HG03097 (cell line): ENCODE results near the gene TNIK.
"Not testable (repeated sequence)": the region's sequence is repeated elsewhere in the genome, so short reads cannot be mapped to it uniquely, and the experiment has no call there.

Experiments
- ATAC-seq: cut with Tn5 transposase; IDR thresholded peaks from one replicate; pipeline ENCODE4 v1.9.1; 2021; ENCODE audit not compliant: unreplicated experiment, low FRiP score

Gene TNIK

DNA sequence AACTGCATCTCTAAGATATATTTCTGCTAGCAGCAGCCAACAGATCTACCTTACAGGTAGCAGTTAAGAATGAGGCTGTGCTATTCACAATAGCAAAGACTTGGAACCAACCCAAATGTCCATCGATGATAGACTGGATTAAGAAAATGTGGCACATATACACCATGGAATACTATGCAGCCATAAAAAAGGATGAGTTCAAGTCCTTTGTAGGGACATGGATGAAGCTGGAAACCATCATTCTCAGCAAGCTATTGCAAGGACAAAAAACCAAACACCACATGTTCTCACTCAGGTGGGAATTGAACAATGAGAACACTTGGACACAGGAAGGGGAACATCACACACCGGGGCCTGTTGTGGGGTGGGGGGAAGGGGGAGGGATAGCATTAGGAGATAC is 218.6 kb downstream of the TNIK start:
- ATAC-seq: not testable (repeated sequence)

DNA sequence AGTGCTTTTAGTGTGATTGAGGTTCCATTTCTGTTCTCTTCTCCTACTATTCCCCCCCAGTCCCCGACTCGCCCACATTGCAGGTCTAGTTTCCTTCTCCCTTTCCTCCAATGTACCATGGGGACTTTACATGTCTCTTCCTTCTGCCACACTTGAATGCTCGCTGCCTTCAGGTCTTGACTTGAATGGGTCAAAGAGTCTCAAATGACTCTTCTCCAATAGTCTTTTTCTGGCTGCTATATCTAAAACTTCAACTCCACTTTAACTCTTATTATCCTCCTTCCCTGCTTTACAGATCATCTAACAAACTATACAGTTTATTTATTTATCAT is 219.7 kb downstream of the TNIK start:
- no peak for ATAC-seq

DNA sequence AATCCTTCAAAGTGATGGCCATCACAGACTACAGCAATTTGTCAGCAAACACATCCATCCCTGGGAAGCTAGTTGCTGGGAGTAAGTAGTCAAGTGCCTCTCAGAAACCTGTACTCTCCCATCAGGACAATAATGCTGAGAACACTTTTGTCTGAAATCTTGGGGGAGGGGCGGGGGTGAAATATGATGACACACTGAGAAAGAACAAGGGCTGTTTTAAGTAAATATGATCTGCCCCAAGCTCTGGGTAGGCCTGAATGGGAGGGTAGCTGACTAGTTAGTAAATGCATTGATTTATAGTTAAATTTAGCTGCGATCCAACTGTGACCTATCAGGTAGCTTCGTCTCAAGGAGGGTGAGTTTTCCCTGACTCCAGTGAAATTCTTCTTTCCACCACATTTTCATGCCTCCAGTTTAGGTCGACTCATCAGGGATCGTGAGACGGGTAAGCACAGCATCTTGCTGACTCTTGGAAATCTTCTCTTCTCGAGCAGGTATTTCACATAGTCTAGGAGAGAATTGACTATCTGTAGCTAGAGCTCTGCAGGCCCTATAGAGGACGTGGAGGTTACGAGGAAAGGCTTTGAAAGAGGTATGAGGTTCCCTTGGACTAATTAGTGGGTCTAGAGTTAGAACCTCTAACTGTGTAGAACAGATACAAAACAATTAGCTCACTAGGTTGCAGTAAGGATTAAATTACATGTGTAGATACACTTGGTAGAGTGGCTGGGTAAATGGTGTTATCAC is 220.3 kb downstream of the TNIK start:
- ATAC-seq: no peak

DNA sequence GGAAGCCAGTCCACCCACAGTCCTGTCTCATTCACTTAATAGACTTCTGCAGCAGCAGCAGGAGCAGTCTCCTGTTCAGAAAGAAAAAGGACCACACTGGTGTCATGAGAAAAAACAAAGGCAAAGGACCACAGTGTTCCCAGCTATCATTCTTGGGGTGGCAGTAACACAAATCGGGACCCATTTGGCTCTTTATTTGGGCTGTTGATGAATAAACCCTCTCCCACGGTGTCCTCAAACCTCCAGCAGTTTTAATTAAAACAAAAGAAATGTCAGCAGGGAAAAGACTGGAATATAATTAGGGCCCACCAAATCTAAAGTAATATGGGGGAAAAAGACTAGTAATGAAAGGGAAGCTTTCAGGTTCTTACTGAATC is 223.2 kb downstream of the TNIK start:
- ATAC-seq: no peak

DNA sequence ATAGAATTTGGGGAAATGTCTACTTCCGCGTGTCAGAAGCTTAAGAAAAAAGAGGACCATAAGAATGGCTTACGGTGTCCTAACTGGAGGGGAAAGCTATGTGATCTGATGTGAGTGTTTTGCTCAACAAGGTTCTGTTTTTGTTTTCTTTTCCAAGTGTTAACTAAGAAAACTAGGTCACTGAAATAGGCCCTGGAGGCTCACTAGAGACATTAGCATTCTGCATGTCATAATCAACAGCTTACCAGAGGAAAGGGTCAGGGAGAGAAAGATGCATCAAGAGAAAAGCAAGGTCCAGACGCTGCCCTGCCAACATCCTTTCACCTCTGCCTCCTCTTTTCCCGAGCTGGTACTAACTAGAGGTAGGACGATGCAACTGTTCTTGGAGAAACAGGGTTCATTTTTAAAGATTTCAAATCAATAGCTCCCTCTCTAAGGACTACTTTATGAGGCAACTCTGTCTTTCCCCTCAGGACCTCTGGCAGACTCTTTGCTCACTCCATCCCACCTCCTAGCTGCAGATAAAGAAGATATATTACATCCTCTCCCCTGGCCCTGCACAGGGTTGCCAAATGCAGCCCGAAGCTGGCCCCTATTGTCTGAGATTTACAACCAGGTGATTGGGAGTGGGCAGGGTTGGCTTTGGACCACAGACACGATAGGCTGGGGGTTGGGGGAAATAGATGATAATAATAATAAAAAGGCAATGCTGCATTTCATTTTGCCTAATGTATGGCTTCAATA is 223.8 kb downstream of the TNIK start:
- no peak for ATAC-seq

DNA sequence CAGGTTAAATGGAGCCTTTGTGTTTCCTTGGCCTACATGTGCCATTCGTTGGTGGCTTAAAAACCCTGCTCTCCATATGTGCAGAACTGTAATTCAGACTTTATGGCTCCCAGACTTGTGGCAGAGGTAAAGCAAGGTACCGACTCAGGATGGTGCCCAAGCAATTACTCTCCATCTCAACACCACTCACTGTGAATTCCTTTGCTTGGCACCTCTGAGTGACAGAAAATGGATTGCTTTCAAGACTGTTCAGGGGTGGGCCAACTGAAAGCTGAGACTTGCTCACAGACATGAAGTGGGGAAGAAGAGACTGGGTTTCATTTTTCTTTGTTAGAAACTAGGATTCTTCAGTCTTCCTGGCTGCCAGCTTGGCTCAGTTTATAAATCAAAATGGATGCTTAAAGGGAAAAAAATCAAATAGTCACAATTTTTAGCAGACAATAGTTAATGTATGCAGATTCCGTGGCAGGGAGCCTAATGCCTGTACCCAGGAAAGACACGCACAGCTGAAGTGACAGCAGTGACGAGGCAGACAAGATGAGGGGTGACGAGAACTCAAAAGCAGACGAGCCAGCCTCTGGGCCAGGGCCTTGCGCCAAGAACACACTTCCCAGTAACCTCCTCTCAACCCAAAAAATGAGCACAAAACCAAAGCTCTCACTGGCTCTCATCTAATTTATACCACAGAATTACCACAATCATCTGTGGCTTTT is 225.8 kb downstream of the TNIK start:
- ATAC-seq: no peak

DNA sequence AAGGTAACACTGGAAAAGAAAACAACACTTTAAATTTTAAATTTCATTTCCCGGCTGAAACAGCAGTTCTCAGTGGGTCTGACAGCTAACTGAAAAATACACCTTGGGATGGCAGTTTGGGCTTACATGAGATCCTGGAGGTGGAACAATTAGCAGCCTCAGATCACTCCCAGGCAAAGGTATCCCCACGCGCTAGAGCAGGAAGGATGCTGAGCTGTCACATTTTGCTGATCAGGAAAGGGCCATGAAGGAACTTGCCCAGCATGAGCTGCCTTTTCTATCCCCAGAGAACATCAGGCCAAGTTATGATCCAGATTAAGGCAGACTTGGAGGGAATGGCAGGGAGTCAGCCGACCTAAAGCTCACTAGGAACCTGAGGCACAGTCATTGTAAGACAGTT is 228.8 kb downstream of the TNIK start:
- no peak for ATAC-seq

DNA sequence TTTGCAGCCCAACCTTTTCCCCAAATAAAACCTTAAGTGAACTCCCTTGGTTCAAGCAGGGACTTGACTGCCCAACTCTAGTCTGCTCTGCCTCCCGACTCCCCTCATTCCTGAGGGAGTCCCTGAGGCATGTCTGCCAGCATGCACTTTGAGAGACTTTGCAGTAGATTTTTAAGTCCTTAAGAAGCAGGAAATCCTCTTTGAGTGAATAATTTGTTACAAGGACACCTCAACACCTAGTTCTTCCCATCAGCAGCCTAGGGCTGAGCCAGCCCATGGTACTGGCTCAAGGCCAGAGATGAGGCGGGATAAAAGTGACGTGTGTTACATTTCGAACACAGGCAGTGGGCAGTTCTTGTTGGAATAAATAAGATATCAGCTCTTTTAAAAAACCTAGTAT is 229.3 kb downstream of the TNIK start:
- ATAC-seq: no peak

DNA sequence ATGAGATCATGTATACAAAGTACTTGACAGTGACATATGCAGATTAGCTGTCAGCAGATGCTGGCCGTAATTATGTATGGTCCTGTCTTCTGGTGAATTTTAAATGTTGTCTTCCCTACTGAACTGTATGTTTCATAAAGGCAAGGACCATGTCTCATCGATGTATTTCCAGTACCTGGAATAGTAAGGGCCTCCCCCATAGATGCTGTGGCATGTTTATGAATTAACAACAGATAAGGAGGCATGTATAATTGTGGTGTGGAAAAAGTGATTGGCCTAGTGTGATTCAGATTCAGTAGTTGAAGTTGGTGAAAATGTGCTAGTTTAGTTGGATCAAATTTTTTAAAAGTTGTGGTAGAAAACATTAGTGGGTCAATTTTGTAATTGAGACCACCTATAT is 231.0 kb downstream of the TNIK start:
- ATAC-seq: no peak

DNA sequence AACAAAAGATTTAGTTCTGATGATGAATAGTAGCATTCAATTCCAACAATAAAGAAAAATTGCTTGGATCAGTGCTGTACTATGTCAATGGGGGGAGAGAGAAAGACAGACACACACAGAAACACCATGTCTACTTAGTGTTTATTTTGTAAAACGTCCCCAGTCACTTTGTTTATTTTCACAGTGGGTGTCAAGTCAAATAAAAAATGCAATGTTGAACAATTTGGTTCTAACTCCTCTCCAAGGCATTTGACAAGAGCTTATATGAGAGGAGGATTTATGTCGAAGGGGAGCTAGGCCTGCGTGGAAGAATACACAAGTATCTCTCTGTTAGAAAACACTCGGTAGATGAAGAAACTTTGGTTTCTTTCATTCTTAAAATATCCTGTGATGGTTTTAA is 232.0 kb downstream of the TNIK start:
- no peak for ATAC-seq

DNA sequence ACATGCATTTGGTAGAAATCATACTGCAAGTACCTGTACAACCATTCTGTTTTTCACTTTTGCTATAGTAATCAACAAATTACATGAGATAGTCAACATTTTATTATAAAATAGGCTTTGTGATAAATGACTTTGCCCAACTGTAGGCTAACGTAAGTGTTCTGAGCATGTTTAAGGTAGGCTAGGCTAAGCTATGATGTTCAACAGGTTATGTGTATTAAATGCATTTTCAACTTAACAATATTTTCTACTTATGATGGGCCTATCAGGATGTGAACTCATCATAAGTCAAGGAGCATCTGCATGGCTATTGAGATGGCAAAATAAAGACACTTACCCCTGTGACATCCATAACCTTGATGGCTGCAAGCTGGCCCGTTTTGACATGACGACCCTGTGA is 232.4 kb downstream of the TNIK start:
- ATAC-seq: no peak

DNA sequence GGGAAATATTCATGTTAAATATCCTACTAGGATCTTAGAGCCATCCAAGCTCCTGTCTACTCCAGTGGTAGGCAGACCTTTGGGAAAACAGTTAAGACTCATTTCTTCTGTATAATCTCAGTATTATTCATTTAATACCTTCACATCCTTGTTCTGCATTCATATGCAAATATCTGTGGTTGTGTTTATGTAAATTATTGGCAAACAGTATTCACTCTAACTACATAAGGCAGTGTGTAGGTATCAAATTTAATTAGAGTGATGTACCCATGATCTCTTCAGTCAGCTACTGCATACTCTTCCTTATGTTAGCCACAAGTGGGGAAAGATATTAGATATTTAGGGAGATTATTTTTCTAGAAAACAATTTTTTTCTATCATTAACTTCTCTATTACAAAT is 232.8 kb downstream of the TNIK start:
- no peak for ATAC-seq

DNA sequence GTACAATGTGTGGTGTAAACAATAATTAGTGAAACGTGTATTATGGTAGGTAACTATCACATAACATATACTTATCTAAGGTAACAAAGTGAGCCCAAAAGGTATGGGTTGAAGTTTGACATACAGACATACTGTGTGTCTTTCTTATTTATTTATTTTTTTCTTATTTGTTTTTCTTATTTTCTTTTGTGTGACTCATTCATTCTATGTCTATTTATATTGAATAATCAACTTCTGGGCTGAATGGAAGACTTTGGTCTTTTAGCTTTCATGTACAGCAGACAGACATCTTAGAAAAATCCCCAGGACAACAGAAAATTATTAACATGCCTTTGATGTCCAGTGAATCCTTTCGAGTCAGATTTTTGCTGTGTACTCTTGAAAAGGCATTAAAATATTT is 233.4 kb downstream of the TNIK start:
- ATAC-seq: no peak

DNA sequence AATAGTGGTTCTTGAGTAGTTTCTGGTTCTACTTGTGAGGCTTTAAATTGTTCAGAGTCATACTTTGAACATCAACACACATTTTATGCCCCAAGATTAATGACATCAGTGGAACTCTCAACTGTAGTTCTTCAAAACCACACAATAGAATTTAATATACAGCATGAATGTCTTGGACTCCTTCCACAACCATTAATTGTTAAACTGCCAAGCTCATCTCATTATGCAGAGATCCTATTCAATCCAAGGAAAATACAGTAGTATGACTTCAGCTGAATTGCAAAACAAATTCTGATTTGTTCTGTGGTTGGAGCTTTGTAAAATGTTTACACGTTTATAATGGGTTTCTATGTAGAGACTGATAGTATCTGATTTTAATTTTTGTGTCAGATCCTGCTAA is 234.5 kb downstream of the TNIK start:
- ATAC-seq: no peak

DNA sequence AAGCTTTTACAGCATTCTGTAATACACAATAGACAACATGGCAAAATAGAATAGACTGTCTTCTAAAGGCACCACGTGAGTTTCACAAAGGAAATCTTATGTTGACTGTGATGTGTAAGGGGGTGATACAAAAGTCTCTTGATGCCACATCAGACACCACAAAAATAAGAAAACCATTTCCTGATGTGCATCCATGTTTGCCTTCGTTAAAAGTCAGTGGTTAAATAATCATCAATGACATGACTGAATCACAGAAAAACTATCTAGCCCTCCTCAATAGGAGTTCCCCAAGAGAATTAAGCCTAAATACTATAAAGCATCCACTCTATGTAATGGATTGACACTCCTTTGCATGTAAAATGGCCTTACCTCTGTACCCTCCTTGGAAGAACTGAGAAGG is 235.0 kb downstream of the TNIK start:
- ATAC-seq: no peak

DNA sequence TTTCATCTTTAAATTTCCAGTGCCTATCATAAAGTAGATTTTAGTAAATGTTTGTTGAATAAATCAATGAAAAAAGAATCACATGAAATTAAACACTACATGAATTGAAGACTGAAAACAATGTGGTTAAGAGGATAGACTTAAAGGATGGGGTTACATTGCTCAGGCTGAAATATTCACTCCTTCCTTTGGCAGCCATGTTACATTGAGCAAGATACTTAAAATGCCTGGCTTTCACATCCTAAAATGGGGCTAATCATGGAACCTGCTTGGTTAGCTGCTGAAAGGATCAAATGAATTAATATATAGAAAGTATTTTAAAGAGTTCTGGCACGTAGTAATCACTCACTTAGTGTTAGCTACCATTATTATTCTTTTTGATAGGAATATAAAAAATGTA is 236.8 kb downstream of the TNIK start:
- no peak for ATAC-seq

DNA sequence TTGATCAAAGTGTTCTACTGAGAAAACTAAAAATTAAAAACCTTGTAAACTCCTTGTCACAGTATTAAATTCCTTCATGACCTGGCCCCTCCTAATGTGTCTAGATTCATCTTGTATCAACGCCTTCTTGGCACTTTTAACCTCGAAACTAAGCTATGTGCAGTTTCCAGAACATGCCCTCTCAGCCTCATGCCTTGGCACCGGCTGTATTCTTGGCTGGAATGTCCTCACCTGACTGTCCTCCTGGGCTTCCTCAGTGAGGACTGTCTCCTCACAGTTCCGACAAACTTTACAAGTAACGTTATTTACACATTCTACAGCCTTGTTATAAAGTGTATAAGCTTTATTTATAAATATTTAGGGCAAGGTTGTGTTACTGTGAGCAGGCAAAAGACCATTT is 237.2 kb downstream of the TNIK start:
- no peak for ATAC-seq

DNA sequence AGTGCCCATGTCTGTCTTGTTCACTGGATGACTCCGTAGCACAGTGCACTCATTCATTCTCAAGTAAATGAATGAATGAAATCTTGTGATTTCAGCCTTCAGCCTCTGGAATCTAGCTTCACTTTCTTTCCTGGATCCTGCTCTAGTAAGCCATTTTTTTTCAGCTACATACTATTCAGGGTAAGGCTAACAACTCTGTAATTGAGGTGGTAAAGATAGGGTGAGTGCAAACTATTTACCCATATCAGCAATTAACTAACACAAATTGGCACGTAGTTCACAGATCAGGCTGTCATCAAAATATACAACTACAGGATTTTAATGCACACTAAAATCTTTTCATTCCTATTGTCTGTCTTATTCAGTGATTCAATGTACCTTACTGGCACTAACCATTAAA is 238.6 kb downstream of the TNIK start:
- no peak for ATAC-seq

DNA sequence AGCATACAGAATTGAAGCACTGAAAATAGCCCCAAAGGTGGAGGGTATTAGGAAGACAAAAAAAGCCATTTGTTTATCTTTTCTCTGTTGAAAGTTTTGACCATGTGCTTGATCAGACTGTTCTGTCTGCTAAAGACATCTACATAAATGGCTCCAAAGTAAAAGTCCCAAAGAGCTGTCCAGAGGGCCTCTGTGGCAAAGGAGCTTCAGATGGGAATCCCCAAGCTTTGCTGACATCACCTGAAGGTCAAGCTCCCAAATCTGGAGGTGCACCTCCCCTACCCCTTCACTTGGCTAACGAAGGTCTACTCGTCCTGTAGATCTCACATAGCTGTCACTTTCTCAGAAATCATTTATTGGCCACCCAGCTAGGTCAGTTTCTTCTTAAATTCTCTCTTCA is 239.1 kb downstream of the TNIK start:
- no peak for ATAC-seq

DNA sequence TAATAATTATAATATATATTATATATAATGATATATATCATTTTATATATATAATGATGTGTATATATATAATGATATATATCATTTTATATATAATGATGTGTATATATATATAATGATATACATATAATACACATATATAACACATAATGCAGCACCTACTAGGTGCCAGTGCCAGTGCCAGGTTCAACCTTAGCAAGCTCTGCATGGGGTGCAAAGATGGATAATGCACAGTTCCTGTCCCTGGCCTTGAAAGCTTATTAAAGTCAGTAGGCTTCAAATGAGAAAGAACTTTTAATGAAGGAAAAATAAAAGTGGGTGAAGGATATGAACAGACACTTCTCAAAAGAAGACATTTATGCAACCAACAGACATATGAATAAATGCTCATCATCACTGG is 240.9 kb downstream of the TNIK start:
- no peak for ATAC-seq

DNA sequence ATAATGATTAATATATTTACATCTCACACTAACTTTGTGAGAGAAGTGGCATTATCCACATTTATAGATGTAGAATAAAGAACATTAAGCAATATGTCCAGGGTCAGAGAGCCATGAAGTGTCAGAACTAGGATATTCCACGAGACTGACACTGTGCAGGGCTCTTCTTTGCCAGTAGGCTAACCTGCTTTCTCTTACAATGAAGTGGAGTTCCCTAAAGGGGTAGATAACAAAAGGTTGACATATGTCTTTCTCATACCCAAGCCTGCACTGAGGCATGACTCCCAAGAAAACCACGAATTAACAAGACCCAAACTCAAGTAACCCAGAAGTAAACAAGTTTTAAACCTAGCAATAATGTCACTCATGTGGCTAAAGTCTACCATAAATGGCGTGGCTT is 242.1 kb downstream of the TNIK start:
- no peak for ATAC-seq

DNA sequence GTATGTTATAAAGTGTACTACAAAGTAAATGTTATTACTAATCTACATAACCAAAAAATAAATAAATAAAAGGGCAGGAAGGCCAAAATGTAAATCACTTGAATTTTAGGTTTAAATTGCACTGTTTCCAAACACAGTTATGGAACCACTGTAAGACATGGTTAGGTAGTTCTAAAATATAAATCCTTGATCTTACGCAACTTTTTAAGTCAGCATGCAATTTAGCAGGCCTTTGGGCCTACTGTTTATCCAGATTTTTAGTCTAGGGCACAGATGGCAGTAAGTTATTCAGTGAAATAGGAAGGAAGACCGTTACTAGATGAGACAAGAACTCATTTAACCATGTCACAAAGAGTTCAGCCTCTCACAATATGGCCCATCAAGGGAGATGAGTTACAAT is 246.3 kb downstream of the TNIK start:
- no peak for ATAC-seq
